HEK293T (cell line): ENCODE results near the gene EXOC3L1.

Experiments
- ARNT ChIP-seq: fragments of 450-650 bp; IDR thresholded peaks from 2 replicates; pipeline ENCODE4 v1.6.1; 2017; ENCODE audit warnings: mild to moderate bottlenecking
- BHLHE40 ChIP-seq: fragments of 450-650 bp; IDR thresholded peaks from 2 replicates; pipeline ENCODE4 v1.6.1; 2016; ENCODE audit warnings: mild to moderate bottlenecking, moderate library complexity, borderline replicate concordance
- ELF4 ChIP-seq: fragments of 450-650 bp; IDR thresholded peaks from 2 replicates; pipeline ENCODE4 v1.6.1; 2017; ENCODE audit warnings: antibody characterized with exemption
- NFRKB ChIP-seq: fragments of 450-650 bp; IDR thresholded peaks from 2 replicates; pipeline ENCODE4 v1.6.1; 2016; ENCODE audit warnings: mild to moderate bottlenecking, moderate library complexity

GRCh38 chr16:67234180-67234597, 44.3 kb upstream of the EXOC3L1 start:
- TF ChIP-seq NFRKB, result no peak
- no peak for TF ChIP-seq ARNT
- TF ChIP-seq BHLHE40, result no peak
- TF ChIP-seq ELF4, result no peak
